ENCODE results near the gene GNAT1.

Gene GNAT1

DNA sequence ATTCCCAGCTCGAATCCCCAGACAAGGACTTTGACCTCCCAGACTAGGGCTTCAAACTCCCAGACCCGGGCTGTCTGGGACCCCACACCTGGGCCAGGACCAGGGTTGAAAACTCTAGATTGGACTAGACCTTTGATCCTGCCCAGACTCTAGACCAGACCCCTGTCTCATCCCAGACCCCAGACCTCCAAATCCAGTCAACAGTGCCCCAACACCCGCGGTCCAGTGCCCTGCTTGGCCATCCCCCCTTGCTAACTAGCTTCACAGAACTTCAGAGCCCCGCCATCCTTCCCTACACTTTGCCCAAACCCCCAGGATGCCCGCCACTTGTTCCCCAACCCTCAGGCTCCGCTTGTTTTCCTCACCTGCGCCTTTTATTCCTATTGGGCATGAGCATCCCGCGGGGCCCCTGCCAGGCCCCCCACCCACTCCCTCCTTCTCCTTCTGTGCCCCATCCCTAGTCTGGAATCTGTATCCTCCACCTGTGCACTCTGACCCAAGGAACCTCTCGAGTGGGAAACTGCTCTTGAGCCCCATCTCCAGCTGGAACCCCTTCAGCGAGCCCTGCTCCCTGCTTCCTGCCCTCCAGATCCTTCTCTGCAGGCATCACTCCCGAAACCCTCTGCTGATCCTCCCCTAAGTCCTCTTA lies 45.2 kb downstream of the GNAT1 start:
- H3K27ac ChIP-seq: peak overlapping the region; percentile 91 to 93
- DNase-seq (ENCODE audit: low spot score): no peak
- TF ChIP-seq, protein P1, sequence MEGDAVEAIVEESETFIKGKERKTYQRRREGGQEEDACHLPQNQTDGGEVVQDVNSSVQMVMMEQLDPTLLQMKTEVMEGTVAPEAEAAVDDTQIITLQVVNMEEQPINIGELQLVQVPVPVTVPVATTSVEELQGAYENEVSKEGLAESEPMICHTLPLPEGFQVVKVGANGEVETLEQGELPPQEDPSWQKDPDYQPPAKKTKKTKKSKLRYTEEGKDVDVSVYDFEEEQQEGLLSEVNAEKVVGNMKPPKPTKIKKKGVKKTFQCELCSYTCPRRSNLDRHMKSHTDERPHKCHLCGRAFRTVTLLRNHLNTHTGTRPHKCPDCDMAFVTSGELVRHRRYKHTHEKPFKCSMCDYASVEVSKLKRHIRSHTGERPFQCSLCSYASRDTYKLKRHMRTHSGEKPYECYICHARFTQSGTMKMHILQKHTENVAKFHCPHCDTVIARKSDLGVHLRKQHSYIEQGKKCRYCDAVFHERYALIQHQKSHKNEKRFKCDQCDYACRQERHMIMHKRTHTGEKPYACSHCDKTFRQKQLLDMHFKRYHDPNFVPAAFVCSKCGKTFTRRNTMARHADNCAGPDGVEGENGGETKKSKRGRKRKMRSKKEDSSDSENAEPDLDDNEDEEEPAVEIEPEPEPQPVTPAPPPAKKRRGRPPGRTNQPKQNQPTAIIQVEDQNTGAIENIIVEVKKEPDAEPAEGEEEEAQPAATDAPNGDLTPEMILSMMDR (IDR thresholded peaks at IDR 0.05): no peak
- H3K4me3 ChIP-seq: peak overlapping the region; percentile 97

DNA sequence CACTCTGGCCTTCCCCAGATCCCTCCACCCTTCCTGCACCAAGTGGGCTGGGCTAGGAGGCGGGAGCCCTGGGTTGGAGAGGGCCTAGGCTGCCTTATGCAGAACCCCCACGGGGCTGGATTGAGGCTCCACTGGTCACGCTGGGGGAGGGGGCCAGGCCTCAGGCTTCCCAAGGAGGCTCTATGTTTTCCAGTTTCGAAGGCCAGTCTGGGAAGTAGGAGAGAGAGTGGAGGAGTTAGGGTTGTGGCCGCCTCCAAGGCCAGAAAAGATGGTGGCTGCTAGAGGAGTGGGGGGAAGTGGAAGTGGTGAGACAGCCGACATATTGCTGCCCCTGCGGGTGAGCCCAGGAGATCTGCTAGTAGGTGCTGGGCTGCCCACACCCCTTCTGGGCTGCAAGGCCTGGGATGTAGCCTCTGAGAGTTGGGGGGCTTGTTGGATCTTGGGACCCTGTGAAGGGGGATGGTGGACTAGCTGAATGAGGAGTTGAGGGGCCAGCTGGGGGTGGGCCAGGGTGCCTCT lies 45.8 kb downstream of the GNAT1 start:
- no peak for DNase-seq (ENCODE audit: low spot score)
- Histone ChIP-seq H3K4me3 (peak overlapping the region; percentile 97), H3K27ac (peak overlapping the region; percentile 91 to 93)
- TF ChIP-seq, protein P1 (IDR thresholded peaks at IDR 0.05): no peak

DNA sequence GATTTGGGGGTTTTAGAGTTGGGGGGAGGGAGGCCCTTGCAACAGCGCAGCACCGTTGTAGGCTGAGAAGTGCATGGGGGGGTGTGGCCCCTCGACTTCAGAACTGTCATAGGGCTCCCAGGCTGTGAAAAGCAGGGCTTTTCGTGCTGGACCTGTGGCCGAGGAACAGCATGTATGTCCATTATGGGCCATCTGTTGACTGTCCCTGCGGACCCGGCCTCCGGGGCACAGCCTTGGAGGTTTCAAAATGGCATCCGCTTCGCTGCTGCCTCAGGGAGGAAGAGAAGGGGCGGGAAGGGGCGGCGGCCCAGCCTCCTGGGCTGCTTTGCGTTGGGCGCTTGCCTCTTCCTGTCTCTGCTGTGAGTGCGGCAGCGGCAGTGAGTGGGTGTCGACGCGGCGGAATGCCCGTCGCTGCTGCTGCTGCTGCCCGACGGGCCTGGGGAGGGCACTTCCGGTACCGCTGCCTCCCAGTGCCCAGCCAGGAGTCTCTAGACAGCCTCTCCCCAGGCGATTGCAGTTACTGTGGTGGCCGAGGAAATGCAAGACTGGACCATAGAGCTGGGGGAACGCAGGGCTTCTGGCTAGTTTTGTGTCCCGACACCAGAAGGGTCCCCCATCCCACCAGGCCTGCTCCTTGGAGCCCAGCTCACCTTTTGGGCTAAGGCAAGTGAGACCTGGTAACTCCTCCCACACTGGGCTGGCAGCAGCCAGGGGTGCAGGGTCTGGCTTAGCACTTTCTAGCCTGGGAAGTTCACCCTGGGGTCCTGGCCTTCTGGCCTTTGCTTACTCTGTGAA lies 46.5 kb downstream of the GNAT1 start:
- peak; percentile 91 for DNase-seq (ENCODE audit: low spot score)
- Histone ChIP-seq H3K27ac (peak overlapping the region; percentile 91 to 93), H3K4me3 (peak overlapping the region; percentile 97)
- TF ChIP-seq, protein P1 (IDR thresholded peaks at IDR 0.05): no peak

DNA sequence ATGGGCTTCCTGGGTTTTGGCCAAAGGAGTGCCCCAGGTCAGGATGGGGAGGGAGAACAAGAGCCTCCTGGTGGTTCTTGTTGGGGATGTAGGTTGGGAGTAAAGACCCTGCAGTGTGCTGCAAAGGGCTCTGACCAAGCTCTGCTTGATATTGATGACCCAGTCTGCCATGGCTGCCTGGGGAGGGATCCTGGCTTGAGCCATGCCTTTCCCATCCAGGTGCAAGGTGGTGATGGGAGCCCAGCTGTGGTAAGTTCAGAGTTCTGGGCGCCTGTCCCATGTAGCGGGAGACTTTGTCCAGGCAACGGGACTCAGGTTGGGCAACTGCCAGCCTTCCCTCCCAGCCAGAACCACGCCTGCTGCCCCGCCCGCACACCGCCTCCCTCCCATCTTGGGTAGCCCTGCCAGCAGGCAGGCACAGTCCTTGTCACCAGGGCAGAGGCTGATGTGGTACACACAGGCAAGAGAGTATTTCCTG lies 47.2 kb downstream of the GNAT1 start:
- Histone ChIP-seq H3K27ac (peak overlapping the region; percentile 91 to 93), H3K4me3 (peak overlapping the region; percentile 97)
- peak; percentile 92 for DNase-seq (ENCODE audit: low spot score)
- TF ChIP-seq, protein P1 (IDR thresholded peaks at IDR 0.05): no peak

DNA sequence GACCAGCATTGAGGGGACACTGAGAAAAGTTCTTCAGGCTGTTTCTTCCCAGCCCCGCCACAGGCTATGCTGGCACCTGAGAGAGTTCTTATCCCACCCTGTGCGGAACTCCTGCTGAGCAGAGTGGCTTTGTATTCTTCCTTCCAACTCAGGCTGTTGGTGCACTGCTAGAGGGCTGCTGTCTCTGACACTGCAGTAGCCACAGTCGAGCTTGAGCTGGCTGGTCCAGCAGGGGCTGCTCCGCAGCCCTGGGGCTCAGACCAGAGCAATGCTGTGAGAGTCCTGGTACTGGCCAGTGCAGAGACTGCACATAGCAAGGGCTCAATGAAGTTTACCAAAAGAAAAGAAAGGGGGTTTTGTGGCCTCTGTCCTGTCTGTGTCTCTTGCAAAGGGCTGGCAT lies 48.2 kb downstream of the GNAT1 start:
- TF ChIP-seq, protein P1 (IDR thresholded peaks at IDR 0.05): no peak

DNA sequence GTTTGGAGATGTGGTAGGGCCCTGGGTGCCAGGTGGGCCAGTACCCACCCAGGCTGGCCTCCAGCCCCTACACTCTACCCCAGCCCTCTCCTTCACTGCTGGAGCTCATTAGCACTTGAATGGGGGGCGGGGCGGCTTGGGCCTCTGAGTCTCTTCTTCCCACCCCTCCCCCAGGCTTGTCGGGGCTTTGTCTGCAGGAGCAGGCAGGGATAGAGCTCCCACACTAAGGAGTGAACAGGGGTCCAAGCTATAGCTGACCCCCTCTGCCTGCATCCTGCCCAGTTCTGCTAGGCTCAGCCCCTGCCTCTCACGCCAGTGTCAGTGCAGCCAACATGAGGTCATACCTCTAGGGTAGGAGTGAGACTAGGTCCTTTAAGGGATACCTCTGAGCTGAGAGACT lies 49.8 kb downstream of the GNAT1 start:
- Histone ChIP-seq H3K27ac (peak overlapping the region; percentile 61 to 87), H3K4me3 (peak overlapping the region; percentile 51)
- DNase-seq (ENCODE audit: low spot score): no peak
- TF ChIP-seq, protein P1 (IDR thresholded peaks at IDR 0.05): no peak

More for the DNA sequence above, 48.2 kb downstream of the GNAT1 start:
- peak overlapping the region; percentile 91 to 93 for H3K27ac ChIP-seq
- DNase-seq (ENCODE audit: low spot score): no peak
- peak overlapping the region; percentile 97 for H3K4me3 ChIP-seq

Measured in coronary artery (tissue), 2 donors.